LHCN-M2 (cell line): ENCODE measurements around the gene PKIB. TPM values are rescaled to one million over a fixed set of nuclear protein-coding genes. Genes with fewer than 3 reads are reported as not detected.
"Not testable (repeated sequence)": the region's sequence is repeated elsewhere in the genome, so short reads cannot be mapped to it uniquely, and the experiment has no call there.

Experiments used
- DNase-seq: peaks from one replicate; pipeline ENCODE4 v3.0.0-alpha.2; 2012; ENCODE audit warnings: low read depth
- total RNA-seq: library from RNA; depleted of rRNA; stranded (reverse); fragments of >200 nt; gene quantifications from 2 replicates; pipeline ENCODE4 v1.2.3, GENCODE V29; 2014

Gene PKIB
- total RNA-seq, 1 experiment from 2014 or later = 0.57 TPM

DNA sequence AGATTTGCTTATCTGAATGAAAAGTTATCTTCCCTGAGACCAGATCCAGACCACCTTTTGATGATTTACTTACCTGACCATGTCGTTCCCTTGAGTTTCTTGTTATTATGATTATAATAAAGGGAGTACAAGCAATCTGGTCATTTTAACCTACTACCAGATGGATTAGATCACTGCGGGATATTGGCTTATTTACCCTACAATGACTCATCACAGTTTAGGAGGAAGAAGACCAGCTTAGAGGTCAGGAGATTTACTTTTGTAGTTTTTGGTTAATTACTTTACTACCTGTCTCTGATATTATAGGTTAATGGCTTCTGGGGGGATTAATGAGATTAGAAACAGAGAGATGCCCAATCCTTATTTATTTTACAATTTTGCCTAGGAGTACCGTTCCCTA, 10.7 kb downstream of the PKIB start:
- peak; percentile 3 for DNase-seq

DNA sequence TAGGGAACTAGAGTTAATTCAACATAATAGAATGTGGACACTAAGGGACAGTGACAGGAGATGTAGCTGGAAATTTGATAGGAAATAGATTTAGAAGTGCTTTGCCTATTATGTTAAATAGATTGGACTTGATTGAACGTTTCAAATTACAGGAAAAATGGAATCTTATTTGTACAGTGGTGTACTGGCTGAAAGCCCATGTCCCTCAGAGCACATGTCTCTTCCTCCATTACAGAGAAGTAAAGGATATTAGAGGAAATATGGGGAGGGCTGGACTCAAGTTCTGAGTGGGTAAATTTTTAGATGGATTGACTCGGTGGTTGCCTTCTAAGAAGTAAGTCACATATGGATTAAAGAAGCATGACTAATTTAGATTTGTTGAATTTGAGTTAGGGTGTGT, 11.4 kb downstream of the PKIB start:
- no peak for DNase-seq

DNA sequence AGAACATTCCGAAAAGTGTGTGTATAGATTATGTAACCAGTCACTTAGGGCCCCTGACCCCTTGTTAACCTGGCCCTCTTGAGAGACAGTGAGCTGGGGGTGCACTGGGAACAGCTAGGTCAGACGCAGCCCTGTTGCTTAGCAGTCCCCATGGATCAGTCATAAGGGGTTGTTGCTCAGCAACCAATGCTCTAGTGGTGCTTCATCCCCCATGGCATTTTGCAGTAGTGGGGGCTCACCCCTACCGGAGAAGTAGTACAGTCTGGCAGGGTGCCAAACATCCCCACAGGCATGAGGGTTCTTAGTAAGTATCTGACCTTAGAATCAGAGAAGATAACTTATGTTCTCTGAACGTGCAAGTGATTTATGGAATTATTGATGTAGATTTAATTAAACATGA, 12.3 kb downstream of the PKIB start:
- DNase-seq = no peak

DNA sequence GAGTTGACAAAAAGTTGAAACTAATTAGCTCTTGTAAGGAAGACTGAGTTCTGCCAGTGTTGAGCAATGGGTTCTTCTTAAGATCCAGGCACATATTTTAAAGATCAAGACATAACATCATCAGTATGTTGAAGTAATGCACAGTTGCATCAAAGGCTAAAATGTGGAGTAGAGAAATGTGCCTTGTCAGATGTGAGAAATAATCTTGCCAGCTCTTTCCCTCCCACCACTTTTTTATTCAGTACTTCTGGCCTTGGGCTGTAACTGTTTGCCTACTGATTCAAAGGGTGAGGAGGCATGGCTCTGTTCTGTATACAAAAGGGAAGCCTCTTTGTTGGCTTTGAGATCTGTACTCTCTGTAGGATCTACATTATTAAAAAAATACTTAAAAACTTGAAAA, 13.1 kb downstream of the PKIB start:
- no peak for DNase-seq

DNA sequence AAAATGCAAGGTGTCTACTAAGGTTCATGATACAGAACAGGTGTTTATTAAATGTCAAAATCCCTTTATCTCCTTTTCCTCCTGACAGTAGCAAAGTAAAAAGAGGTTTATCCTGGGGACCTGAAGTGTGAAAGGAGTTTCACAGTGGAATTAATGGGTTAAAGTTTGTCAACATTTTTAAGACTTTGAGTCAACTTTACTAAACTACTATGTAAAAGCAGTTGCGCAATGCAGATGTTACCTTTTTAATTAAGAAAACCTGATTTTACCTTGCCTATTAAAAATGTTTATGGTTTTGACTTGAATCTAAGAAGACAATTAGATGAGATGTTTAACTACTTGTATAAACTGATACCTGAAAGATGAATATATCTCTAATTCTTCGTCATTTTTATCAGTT, 14.6 kb downstream of the PKIB start:
- no peak for DNase-seq

DNA sequence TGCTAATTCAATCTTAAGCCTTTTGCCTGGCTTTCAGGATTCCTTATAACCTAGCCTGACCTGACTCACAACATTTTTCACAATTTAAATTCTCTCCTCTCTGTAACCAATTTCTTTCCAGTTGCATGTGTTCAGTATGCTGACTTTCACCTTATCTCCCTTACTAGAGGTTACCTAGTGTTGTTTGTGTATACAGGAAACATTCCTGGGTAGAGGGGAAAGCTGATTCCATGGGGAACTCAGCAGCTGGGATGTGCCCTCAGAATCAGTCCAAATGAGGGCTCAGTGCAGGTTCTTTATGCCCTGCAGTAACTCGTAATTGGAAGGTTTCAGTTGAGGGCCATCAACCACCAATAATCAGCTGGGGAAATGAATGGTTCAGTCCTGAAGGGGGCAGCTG, 18.5 kb downstream of the PKIB start:
- DNase-seq = no peak

DNA sequence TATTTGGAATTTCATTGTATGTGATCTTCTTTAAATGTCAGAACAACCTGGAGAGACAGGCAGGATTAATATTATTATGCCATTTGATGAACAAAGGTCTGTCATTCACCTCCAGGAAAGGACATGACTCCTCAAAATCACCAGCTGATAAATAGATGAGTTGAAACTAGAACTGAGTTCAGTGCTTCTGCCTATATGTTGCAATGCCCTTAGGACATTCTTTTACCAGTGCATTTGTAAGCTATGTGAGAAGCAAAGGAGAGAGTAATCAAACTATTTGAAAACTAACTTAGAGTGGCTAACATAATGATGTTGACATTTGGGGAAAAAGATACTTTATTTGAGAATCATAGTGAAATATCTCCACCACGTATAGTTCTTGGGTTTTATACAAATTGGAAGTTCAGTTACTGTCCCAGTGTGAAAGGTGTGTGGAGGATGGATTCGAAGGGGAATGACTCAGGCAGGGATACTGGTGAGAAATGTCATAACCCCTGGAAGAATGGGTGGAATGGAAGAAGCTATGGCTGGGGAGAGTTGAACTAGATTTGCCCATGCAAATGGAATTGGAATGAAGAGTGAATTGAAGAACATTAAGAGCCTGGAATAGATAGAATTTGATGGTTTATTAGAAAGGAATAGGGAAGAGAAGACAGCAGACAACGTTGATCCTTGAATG, 21.5 kb downstream of the PKIB start:
- no peak for DNase-seq

DNA sequence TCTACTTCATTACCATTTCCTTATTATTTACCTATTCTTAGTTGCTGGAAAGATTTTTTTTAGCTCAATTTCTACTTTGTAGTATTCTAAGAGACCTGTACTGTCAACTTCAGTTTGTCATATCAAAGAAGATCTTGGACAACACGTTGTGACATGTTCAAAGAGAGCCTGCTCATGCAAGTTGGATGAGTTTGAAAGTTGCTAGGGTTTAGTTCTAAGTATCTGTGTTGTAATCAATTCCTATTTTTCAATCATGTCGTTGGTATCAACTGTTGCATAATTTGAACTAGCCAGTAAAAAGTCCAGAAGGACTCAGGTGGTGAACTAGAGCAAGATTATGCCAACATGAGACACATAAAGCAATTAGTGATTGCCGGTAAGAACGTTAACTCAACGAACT, 30.2 kb downstream of the PKIB start:
- DNase-seq = no peak

DNA sequence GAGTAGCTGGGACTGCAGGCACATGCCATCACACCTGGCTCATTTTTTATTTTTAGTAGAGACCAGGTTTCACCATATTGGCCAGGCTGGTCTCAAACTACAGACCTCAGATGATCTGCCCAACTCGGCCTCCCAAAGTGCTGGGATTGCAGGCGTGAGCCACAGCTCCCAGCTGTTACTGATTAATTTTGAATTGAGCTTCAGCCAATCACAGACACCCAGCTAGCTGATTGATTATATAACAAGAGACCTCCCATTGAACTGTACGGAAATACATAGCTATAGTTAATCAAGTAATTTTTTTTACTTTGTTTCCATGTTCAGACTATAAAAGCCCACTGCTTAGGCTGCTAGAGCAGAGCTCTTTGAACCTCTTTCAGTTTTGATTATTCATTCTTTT, 31.6 kb downstream of the PKIB start:
- no peak for DNase-seq

DNA sequence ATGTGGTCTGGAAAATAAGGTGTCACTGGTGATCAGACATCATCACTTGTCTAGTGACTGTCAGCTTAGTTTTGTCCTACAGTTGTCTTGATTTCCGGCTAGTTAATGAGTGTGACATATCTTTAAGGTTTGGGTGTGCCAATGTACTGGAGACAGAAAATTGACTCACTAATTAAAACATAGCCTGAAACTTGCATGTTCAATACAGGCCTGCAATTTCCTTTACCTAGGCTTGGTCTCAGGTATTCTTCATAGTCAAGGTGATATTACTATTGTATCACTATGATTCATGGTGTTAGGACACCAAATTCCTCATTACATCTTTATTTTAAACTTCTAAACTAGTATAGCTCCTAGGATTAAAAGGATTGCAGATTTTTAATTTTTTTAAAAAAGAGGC, 32.4 kb downstream of the PKIB start:
- DNase-seq = not testable (repeated sequence)

DNA sequence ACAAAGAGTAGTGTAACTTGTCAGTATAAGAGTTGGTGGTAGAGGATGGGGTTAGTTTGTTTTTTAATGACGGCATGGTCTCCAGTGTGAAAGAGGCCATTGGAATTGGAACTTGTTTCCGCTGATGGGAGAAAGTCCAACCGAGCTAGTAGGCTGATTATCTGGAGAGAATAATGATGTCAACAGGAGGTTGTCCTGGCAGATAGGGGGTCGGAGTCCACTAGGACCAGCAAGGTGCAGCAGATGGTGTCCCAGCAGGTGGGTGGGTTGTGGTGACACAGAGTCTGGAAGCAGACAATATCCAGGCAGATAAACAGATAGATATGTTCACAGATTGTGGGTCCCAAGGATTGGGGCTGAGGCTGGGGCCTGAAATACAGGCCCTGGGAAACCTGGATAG, 35.1 kb downstream of the PKIB start:
- DNase-seq = no peak

DNA sequence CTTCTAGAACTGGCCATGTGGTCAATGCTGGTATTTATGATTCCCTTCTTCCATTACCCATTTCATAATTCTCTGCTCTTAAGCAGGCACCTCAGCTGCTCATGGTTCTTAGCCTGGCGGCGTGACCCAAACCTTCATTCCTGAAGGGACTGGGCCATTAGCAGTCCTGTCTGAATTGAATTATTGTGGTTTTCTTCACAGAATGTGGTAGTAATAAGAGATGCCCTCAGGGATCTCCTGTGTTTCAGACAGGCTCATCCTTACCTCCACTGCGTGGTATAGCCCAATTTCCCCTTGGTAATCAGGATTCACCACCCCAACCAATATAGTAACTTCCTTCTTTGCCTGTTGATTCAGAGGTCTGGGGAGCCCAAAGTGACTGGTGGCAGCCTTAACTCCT, 37.6 kb downstream of the PKIB start:
- peak; percentile 20 for DNase-seq

DNA sequence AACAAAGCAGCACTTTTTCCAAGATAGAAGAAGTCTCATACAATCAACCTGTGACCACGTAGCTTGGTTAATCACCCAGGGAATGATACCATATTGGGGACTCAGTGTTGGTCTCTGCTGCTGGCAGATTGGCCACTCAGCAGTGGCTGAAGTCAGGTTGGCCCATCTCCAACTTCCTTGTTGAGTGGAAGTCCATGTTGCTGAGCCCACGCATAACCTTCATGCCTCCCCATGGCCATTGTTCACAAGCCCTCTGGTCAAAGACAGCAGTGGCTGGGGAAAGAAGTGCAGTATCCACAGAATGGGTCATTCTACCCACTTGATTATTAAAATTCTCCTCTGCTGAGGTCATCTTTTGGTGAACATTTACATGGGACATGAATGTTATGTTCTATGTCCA, 38.5 kb downstream of the PKIB start:
- no peak for DNase-seq

DNA sequence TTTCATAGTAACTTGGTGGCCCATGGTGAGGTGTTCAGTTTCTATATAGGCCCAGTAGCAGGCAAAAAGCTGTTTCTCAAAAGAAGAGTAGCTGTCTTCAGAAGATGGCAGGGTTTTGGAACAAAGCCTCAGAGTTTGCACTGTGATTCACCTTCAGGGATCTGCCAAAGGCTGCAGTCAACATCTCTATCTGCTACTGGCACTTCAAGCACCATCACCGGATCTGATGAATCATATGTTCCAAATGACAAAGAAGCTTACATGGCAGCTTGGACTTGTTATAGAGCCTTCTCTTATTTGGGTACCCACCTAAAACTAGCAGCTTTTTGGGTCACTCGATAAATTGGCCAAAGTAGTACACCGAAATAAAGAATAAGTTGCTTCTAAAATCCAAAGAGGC, 39.5 kb downstream of the PKIB start:
- no peak for DNase-seq

DNA sequence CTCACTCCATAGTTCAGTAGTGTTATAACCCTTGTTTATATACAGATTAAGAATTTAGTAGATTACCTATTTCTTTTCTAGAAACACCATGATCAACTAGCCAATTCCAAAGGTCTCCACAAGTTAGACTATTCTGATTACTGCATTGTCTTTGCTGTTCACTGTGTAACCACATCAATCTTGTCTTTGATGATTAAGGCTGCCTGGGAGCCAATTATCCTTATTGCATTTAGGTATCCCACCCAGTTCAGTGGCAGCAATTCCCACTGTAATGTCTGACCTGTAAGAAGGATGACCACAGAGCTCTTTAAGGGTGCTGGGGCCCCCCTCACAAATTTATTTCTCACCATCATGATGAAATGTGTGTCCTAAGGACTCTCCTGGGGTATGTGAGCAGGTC, 40.2 kb downstream of the PKIB start:
- no peak for DNase-seq

DNA sequence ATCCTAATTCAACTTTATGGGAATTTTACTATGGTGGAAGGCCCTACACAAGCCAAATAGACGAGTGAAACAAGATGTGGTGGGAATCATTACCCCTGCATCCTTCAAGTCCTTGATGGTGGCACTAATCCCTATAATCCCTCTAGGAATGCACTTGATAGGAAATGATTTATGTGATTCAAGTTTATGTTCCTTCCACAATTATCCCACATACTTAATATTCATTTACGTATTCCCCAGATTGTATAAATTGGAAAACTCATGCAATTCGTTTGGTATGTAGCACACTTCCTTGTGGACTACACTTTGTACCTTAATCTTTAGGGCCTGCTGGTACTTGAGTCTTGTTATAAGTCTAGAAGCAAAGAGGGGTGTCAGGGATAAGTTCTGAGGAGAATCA, 40.8 kb downstream of the PKIB start:
- DNase-seq = no peak

DNA sequence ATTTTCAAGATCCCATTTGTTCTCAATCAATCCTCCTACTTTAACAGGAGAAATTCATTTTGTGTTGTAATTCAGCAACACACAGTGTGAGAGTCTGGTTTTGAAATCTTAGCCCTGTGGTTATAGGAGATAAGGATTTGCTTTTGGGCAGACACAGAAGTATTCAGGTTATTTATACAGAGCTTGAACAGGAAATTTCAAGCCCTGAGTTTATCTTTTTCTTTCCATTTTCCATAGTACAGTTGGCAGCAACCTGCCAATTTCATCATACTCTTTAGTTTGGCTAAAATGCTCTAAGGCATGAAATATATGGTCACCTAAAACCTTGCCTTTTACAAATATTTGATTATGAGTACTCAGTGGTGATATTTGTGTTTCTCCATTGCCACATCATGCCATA, 41.4 kb downstream of the PKIB start:
- DNase-seq = no peak

DNA sequence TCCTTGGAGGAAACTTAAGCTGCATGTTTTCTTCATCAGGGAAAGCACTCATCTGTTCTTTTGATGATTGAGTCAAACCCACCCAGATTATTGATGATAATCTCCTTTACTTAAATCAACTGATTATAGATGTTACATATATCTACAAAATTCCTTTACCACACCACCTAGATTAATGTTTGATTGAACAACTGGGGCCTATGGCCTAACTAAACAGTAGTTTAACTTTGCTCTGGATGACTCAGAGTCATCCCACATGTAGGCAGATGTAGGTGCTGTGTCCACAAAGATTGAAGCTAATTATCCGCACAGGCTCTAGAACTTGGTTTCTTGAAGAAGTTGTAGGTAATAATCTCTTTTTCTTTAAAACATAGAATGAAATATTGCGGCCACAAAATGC, 42.2 kb downstream of the PKIB start:
- DNase-seq = no peak

DNA sequence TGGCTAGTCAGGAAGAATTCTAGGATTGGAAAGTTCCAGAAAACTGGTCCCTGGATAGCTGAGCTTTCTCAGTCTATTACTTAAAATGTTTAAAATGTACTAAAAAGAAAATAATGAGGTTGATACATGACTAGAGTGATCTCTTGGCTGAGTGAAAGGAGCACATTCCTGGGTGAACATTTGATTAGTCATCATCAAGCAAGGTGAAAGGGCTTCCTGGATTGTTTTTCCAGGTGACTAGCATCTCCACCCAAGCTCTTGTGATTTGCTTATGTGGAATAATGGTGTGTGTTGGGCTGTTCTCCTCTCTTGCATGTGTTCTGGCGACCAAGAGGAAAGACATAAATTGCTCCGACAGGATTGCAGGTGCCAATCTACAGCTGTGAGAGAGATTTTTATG, 42.9 kb downstream of the PKIB start:
- DNase-seq = no peak

DNA sequence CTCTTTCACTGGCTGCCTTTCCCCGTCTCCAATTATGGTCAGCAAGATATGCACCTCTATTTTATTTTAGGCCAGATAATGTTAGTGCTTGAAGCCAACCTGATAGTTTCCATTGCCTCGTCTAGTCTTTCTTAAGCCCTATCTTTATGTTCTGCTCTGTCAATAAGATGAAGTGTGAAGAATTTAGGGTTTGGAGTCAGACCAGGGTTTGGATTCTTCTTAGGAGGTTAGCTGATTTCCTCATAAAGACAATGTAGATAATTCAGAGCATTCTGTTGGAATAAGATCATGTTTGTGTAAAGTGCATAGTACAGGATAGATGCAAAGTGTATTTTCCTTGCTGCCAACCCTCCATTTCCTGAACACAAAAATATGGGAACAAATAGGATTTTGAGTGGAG, 43.8 kb downstream of the PKIB start:
- DNase-seq = no peak

DNA sequence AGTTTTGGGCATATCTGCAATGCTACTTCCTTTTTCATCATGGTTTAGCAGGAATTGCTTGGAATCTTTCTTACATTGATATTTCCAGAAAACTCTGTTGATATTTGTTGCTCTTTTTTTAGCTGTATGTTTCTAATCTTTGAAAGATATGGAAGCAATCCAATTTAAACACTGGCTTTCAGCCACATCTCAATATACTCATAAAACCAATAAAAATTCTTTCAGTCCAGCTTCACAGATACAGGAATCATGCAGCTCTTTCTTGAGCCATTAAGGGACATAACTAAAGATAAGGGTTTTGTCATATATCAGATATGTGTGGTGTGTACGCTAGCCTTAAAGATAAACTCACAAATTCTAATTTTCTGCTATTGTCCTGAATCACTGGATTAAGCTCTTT, 47.4 kb downstream of the PKIB start:
- DNase-seq = no peak

DNA sequence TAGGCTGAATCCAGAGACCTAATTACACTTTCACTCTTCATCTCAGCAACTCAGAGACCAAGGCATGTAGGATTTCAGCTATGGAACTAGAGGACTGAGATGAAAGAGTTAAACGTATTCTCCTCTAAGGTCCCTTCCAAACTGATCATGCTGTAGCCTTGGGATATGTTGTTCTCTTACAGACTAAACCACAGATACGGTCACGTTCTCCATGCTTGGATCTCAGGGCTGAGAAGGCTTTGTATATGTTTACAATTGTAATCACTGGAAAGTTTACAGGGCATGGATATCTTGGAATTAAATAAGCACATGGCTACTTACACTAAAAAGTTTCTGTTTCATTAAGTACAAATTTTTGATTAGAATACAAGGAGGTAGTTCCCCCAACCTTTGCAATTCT, 50.1 kb downstream of the PKIB start:
- DNase-seq = no peak

DNA sequence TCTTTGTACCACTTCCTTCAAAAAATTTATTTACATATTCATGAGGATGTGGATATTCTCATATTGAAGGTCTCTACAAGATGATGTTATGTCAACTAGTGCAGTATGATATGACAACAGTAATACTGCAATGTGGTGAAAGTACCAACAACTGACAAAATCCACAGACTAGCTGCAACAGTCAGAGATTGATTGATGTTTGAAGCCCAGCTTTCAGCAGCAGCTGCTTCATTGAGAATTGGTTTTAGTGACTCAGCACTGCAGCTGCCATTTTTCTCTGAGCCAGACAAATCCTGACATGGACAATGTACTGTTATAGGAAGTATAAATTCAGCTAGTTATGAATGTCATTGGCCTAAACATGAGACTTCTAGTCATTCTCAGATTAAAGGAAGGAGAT, 53.8 kb downstream of the PKIB start:
- peak; percentile 87 for DNase-seq

DNA sequence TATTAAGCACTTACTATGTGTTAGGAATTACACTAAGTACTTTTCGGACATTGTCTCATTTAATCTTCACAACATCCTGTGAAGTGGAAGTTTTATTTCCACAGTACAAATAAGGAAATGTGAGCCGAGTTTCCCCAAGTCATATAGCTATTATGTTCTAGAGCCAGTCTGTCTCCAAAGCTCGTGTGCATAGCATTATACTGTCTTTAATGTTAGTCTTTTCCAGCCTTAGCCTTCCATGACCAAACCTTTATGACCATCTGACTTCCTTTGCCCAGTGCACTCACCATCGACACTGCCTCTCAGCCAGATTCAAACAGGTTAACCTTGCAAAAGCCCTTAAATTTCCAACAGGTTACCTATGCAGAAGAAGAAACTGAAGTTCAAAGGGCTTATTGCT, 55.7 kb downstream of the PKIB start:
- no peak for DNase-seq
